HUES64 (cell line): ENCODE data around the gene NT5C1A.

Experiments used
- H3K27ac ChIP-seq: 2 replicates; pipeline ENCODE4 v1.7.0; 2013; ENCODE audit warnings: low read depth, low read length, inconsistent platforms
- H3K27me3 ChIP-seq: 2 replicates; pipeline ENCODE4 v1.6.1; 2013; ENCODE audit warnings: mild to moderate bottlenecking, low read length; ENCODE audit not compliant: insufficient read depth
- H3K36me3 ChIP-seq: 2 replicates; pipeline ENCODE4 v1.6.1; 2013; ENCODE audit warnings: mild to moderate bottlenecking, low read length; ENCODE audit not compliant: insufficient read depth
- H3K4me1 ChIP-seq: 2 replicates; pipeline ENCODE4 v1.6.1; 2013; ENCODE audit warnings: mild to moderate bottlenecking, low read length, moderate library complexity; ENCODE audit not compliant: insufficient read depth
- H3K4me3 ChIP-seq: 2 replicates; pipeline ENCODE4 v1.5.1; 2013; ENCODE audit warnings: mild to moderate bottlenecking, low read length, moderate library complexity
- H3K9ac ChIP-seq: 2 replicates; pipeline ENCODE4 v1.6.1; 2013; ENCODE audit warnings: mild to moderate bottlenecking, low read depth, low read length
- H3K9me3 ChIP-seq: 2 replicates; pipeline ENCODE4 v1.6.1; 2013; ENCODE audit warnings: low read depth, low read length; ENCODE audit not compliant: insufficient read depth
- WGBS: fragments of 150-250, 120-280 bp; methylation state at CpG from one replicate; pipeline ENCODE4 v1.1.7; 2013; ENCODE audit warnings: missing lambda C conversion rate; 5-methylcytosine and 5-hydroxymethylcytosine counted together

NT5C1A gene

GRCh38 chr1:39700348-39700747, 28.4 kb upstream of the NT5C1A start:
- H3K27me3 ChIP-seq: peaks cover 100% of the 10 kb centered on the region

GRCh38 chr1:39699419-39699818, 27.5 kb upstream of the NT5C1A start:
- WGBS: 87% methylated on average over 3 of the region's 3 CpGs
- Histone ChIP-seq H3K4me1 (peaks cover 10% of the 10 kb centered on the region), H3K9ac (no peak overlapping the region), H3K27me3 (peaks cover 100% of the 10 kb centered on the region), H3K4me3 (no peak overlapping the region), H3K27ac (no peak overlapping the region), H3K36me3 (no peaks in the 10 kb centered on the region), H3K9me3 (no peaks in the 10 kb centered on the region)

More at GRCh38 chr1:39700348-39700747, 28.4 kb upstream of the NT5C1A start:
- H3K4me3 ChIP-seq: no peak overlapping the region
- no peaks in the 10 kb centered on the region for H3K36me3 ChIP-seq
- no peak overlapping the region for H3K27ac ChIP-seq
- H3K9ac ChIP-seq: no peak overlapping the region
- H3K4me1 ChIP-seq: peaks cover 10% of the 10 kb centered on the region
- 78% methylated on average over 2 of the region's 3 CpGs for WGBS
- H3K9me3 ChIP-seq: no peaks in the 10 kb centered on the region

- 84% methylated on average over 4 of the region's 4 CpGs for WGBS
- H3K27me3 ChIP-seq: peaks cover 100% of the 10 kb centered on the region
- H3K9ac ChIP-seq: no peak overlapping the region
- H3K27ac ChIP-seq: no peak overlapping the region
- no peaks in the 10 kb centered on the region for H3K9me3 ChIP-seq
- peaks cover 10% of the 10 kb centered on the region for H3K4me1 ChIP-seq
- no peak overlapping the region for H3K4me3 ChIP-seq
- no peaks in the 10 kb centered on the region for H3K36me3 ChIP-seq
Measured at GRCh38 chr1:39698568-39698967, 26.7 kb upstream of the NT5C1A start.

- Histone ChIP-seq H3K27me3 (peaks cover 100% of the 10 kb centered on the region), H3K4me1 (peaks cover 3% of the 10 kb centered on the region; the same call in 1 of the 2 replicates), H3K9ac (no peak overlapping the region), H3K27ac (no peak overlapping the region), H3K4me3 (no peak overlapping the region), H3K9me3 (no peaks in the 10 kb centered on the region), H3K36me3 (no peaks in the 10 kb centered on the region)
- 33% methylated on average over 1 of the region's 1 CpG for WGBS
Measured at GRCh38 chr1:39696448-39696847, 24.5 kb upstream of the NT5C1A start.

- no peak overlapping the region for H3K27ac ChIP-seq
- peaks cover 100% of the 10 kb centered on the region for H3K27me3 ChIP-seq
- H3K36me3 ChIP-seq: no peaks in the 10 kb centered on the region
- H3K9me3 ChIP-seq: no peaks in the 10 kb centered on the region
- H3K9ac ChIP-seq: no peak overlapping the region
- 20% methylated on average over 1 of the region's 1 CpG for WGBS
- H3K4me3 ChIP-seq: no peak overlapping the region
- H3K4me1 ChIP-seq: no peaks in the 10 kb centered on the region
Measured at GRCh38 chr1:39695016-39695415, 23.1 kb upstream of the NT5C1A start.

GRCh38 chr1:39694026-39694425, 22.1 kb upstream of the NT5C1A start:
- Histone ChIP-seq H3K4me3 (no peak overlapping the region), H3K36me3 (no peaks in the 10 kb centered on the region), H3K27ac (no peak overlapping the region), H3K9ac (no peak overlapping the region), H3K9me3 (no peaks in the 10 kb centered on the region), H3K27me3 (peaks cover 100% of the 10 kb centered on the region), H3K4me1 (no peaks in the 10 kb centered on the region)
- 100% methylated on average over 1 of the region's 1 CpG for whole genome bisulfite sequencing

- Histone ChIP-seq H3K4me3 (peak overlapping the region; percentile 42), H3K27me3 (peaks cover 100% of the 10 kb centered on the region), H3K9ac (no peak overlapping the region), H3K27ac (no peak overlapping the region), H3K9me3 (no peaks in the 10 kb centered on the region), H3K4me1 (no peaks in the 10 kb centered on the region), H3K36me3 (no peaks in the 10 kb centered on the region)
- 16% methylated on average over 56 of the region's 56 CpGs for WGBS
Measured at GRCh38 chr1:39692152-39693074, 20.5 kb upstream of the NT5C1A start.

GRCh38 chr1:39691383-39692151, 19.7 kb upstream of the NT5C1A start, which contains the start of gene HPCAL4:
TSS of gene HPCAL4 (minus strand) at chr1:39691433. CDS start at chr1:39684603, 6,830 bp downstream.
- H3K4me1 ChIP-seq: no peaks in the 10 kb centered on the region
- no peaks in the 10 kb centered on the region for H3K36me3 ChIP-seq
- H3K27me3 ChIP-seq: peaks cover 100% of the 10 kb centered on the region
- WGBS: 6% methylated on average over 41 of the region's 47 CpGs
- H3K4me3 ChIP-seq: peak within 1 kb of the TSS; percentile 42
- H3K9me3 ChIP-seq: no peaks in the 10 kb centered on the region
- no peak within 1 kb of the TSS for H3K9ac ChIP-seq
- no peak within 1 kb of the TSS for H3K27ac ChIP-seq

GRCh38 chr1:39690794-39691382, 19.0 kb upstream of the NT5C1A start:
- Histone ChIP-seq H3K27me3 (peaks cover 100% of the 10 kb centered on the region), H3K9me3 (no peaks in the 10 kb centered on the region), H3K4me1 (no peaks in the 10 kb centered on the region), H3K36me3 (no peaks in the 10 kb centered on the region), H3K9ac (no peak overlapping the region), H3K4me3 (peak overlapping the region; percentile 42), H3K27ac (no peak overlapping the region)
- WGBS: 19% methylated on average over 28 of the region's 28 CpGs

GRCh38 chr1:39690225-39690624, 18.3 kb upstream of the NT5C1A start:
- H3K4me3 ChIP-seq: no peak overlapping the region
- H3K36me3 ChIP-seq: no peaks in the 10 kb centered on the region
- H3K4me1 ChIP-seq: no peaks in the 10 kb centered on the region
- H3K9me3 ChIP-seq: no peaks in the 10 kb centered on the region
- H3K27ac ChIP-seq: no peak overlapping the region
- H3K9ac ChIP-seq: no peak overlapping the region
- H3K27me3 ChIP-seq: peaks cover 96% of the 10 kb centered on the region
- WGBS: 15% methylated on average over 2 of the region's 2 CpGs

GRCh38 chr1:39689635-39690034, 17.7 kb upstream of the NT5C1A start:
- peaks cover 96% of the 10 kb centered on the region for H3K27me3 ChIP-seq
- no peaks in the 10 kb centered on the region for H3K4me1 ChIP-seq
- H3K9ac ChIP-seq: no peak overlapping the region
- no peak overlapping the region for H3K4me3 ChIP-seq
- no peak overlapping the region for H3K27ac ChIP-seq
- H3K9me3 ChIP-seq: no peaks in the 10 kb centered on the region
- H3K36me3 ChIP-seq: no peaks in the 10 kb centered on the region
